ENCODE data around the gene SUSD4.

DNA sequence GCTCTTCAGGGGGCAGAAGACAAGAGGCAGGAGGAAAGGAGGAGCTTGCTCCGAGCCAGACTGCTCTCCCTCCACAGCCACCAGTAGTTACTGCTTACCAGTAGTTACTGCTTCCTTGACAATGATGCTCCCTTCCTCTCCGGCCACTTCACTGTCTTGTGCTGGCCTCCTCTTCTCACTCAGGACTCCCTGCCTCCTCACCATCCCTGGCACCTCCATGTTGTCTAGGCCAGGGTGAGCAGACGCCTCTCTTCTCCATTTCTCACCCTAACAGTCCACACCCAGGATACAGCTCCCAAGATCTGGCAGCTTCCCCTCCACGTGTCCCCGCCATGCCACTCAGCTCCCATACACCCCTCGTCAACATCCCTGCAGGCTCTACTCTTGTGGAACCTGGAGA lies 138.5 kb downstream of the SUSD4 start:
- TF ChIP-seq GATA3 (IDR thresholded peaks at IDR 0.05; ENCODE audit: low read depth, low read length) (no peak), GATA2 (IDR thresholded peaks at IDR 0.05; ENCODE audit: low read depth, low read length) (no peak)
